ENCODE measurements around the gene OBP2A.
"Not testable (repeated sequence)": the region's sequence is repeated elsewhere in the genome, so short reads cannot be mapped to it uniquely, and the experiment has no call there.

OBP2A gene

DNA sequence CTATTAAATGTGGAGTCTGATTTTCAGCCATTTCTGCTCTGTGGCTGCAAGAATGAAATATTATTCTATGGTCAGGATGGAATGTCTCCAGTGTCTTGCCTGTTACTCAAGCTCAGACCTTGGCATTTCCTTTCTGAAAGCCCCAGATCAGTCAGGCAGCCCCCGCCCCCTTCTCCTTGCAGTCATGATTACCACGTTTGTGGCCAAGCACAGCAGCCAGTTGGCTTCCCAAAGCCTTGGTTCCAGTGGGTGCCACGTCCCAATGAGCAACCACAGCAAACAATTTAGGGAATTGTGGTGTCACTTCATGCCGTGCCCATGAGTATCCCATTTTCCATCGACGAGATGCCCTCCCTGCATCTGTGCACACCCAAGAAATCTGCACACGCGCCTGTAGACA is 9.7 kb upstream of the OBP2A start:
- H2AFZ ChIP-seq (ENCODE audit: low read depth, low read length), result no peak overlapping the region
- no peaks in the 10 kb centered on the region for H4K20me1 ChIP-seq (ENCODE audit: insufficient read depth, low read length)
- no peak overlapping the region for H3K4me2 ChIP-seq (ENCODE audit: insufficient read depth, low read length)
- peaks cover 3% of the 10 kb centered on the region for H3K27me3 ChIP-seq (ENCODE audit: insufficient read depth, low read length, poor library complexity)
- no peak overlapping the region for H3K4me3 ChIP-seq (ENCODE audit: low read depth in 1 of 2, low read length in 2 of 2)
- no peak overlapping the region for H3K9ac ChIP-seq (ENCODE audit: low read depth, low read length)
- no peaks in the 10 kb centered on the region for H3K79me2 ChIP-seq (ENCODE audit: insufficient read depth, low read length)
- H3K36me3 ChIP-seq (ENCODE audit: insufficient read depth, low read length), result no peaks in the 10 kb centered on the region
- no peak for DNase-seq
- no peaks in the 10 kb centered on the region for H3K4me1 ChIP-seq (ENCODE audit: insufficient read depth, low read length)
- H3K27ac ChIP-seq (ENCODE audit: low read length), result no peak overlapping the region
- TF ChIP-seq EZH2 (IDR thresholded peaks at IDR 0.05; ENCODE audit: borderline replicate concordance, low read depth, low read length, severe bottlenecking), result no peak
- TF ChIP-seq, protein P1, sequence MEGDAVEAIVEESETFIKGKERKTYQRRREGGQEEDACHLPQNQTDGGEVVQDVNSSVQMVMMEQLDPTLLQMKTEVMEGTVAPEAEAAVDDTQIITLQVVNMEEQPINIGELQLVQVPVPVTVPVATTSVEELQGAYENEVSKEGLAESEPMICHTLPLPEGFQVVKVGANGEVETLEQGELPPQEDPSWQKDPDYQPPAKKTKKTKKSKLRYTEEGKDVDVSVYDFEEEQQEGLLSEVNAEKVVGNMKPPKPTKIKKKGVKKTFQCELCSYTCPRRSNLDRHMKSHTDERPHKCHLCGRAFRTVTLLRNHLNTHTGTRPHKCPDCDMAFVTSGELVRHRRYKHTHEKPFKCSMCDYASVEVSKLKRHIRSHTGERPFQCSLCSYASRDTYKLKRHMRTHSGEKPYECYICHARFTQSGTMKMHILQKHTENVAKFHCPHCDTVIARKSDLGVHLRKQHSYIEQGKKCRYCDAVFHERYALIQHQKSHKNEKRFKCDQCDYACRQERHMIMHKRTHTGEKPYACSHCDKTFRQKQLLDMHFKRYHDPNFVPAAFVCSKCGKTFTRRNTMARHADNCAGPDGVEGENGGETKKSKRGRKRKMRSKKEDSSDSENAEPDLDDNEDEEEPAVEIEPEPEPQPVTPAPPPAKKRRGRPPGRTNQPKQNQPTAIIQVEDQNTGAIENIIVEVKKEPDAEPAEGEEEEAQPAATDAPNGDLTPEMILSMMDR (IDR thresholded peaks at IDR 0.05; ENCODE audit: borderline replicate concordance, extremely low read depth, low read length, poor library complexity, severe bottlenecking), result no peak
- ATAC-seq (ENCODE audit: insufficient read depth, low read depth), result no peak
- no peaks in the 10 kb centered on the region for H3K9me3 ChIP-seq (ENCODE audit: insufficient read depth, low read length, severe bottlenecking)

GRCh38 chr9:135543262-135543894 is 2.5 kb upstream of the OBP2A start:
- H3K27ac ChIP-seq (ENCODE audit: low read length); H3K9me3 ChIP-seq (ENCODE audit: insufficient read depth, low read length, severe bottlenecking); H4K20me1 ChIP-seq (ENCODE audit: insufficient read depth, low read length); H3K4me2 ChIP-seq (ENCODE audit: insufficient read depth, low read length); H2AFZ ChIP-seq (ENCODE audit: low read depth, low read length); H3K9ac ChIP-seq (ENCODE audit: low read depth, low read length); H3K4me3 ChIP-seq (ENCODE audit: low read depth in 1 of 2, low read length in 2 of 2); H3K79me2 ChIP-seq (ENCODE audit: insufficient read depth, low read length); ATAC-seq (ENCODE audit: insufficient read depth, low read depth); H3K4me1 ChIP-seq (ENCODE audit: insufficient read depth, low read length); H3K36me3 ChIP-seq (ENCODE audit: insufficient read depth, low read length); DNase-seq; H3K27me3 ChIP-seq (ENCODE audit: insufficient read depth, low read length, poor library complexity): not testable (repeated sequence)

- DNase-seq (no peak), ATAC-seq (ENCODE audit: insufficient read depth, low read depth) (no peak)
- H3K9ac ChIP-seq (ENCODE audit: low read depth, low read length), result no peak overlapping the region
These were observed 818 bp upstream of the OBP2A start for GRCh38 chr9:135544981-135545635.

GRCh38 chr9:135546792-135547617 is 1.1 kb downstream of the OBP2A start:
- ATAC-seq (ENCODE audit: insufficient read depth, low read depth), result not testable (repeated sequence)

More at GRCh38 chr9:135544981-135545635, 818 bp upstream of the OBP2A start:
- H3K4me1 ChIP-seq (ENCODE audit: insufficient read depth, low read length), result no peaks in the 10 kb centered on the region
- no peak overlapping the region for H3K4me3 ChIP-seq (ENCODE audit: low read depth in 1 of 2, low read length in 2 of 2)
- TF ChIP-seq, protein P1 (IDR thresholded peaks at IDR 0.05; ENCODE audit: borderline replicate concordance, extremely low read depth, low read length, poor library complexity, severe bottlenecking), result no peak
- TF ChIP-seq EZH2 (IDR thresholded peaks at IDR 0.05; ENCODE audit: borderline replicate concordance, low read depth, low read length, severe bottlenecking), result no peak
- no peak overlapping the region for H3K27ac ChIP-seq (ENCODE audit: low read length)
- no peak overlapping the region for H3K4me2 ChIP-seq (ENCODE audit: insufficient read depth, low read length)
- H3K36me3 ChIP-seq (ENCODE audit: insufficient read depth, low read length), result no peaks in the 10 kb centered on the region
- H3K27me3 ChIP-seq (ENCODE audit: insufficient read depth, low read length, poor library complexity), result no peaks in the 10 kb centered on the region
- H3K79me2 ChIP-seq (ENCODE audit: insufficient read depth, low read length), result no peaks in the 10 kb centered on the region
- H2AFZ ChIP-seq (ENCODE audit: low read depth, low read length), result no peak overlapping the region
- no peaks in the 10 kb centered on the region for H4K20me1 ChIP-seq (ENCODE audit: insufficient read depth, low read length)
- H3K9me3 ChIP-seq (ENCODE audit: insufficient read depth, low read length, severe bottlenecking), result no peaks in the 10 kb centered on the region

More at GRCh38 chr9:135546792-135547617, 1.1 kb downstream of the OBP2A start:
- not testable (repeated sequence) for H3K4me2 ChIP-seq (ENCODE audit: insufficient read depth, low read length); H3K9me3 ChIP-seq (ENCODE audit: insufficient read depth, low read length, severe bottlenecking); H3K27ac ChIP-seq (ENCODE audit: low read length); H2AFZ ChIP-seq (ENCODE audit: low read depth, low read length); H3K79me2 ChIP-seq (ENCODE audit: insufficient read depth, low read length); H3K27me3 ChIP-seq (ENCODE audit: insufficient read depth, low read length, poor library complexity); H3K9ac ChIP-seq (ENCODE audit: low read depth, low read length); H3K4me1 ChIP-seq (ENCODE audit: insufficient read depth, low read length); H4K20me1 ChIP-seq (ENCODE audit: insufficient read depth, low read length); DNase-seq; H3K36me3 ChIP-seq (ENCODE audit: insufficient read depth, low read length); H3K4me3 ChIP-seq (ENCODE audit: low read depth in 1 of 2, low read length in 2 of 2)

Data from DND-41 (cell line).